Measurements from ENCODE around the gene ADAMTS17.

The ADAMTS17 gene

GRCh38 chr15:100269831-100270230 lies 71.9 kb downstream of the ADAMTS17 start:
- peaks cover 15% of the 10 kb centered on the region for H3K27me3 ChIP-seq (ENCODE audit: insufficient read depth, low read depth, severe bottlenecking)
- no peak for DNase-seq
- no peak overlapping the region for H3K4me3 ChIP-seq (ENCODE audit: low read depth, low read length)
- H3K27ac ChIP-seq, result no peak overlapping the region
- no peaks in the 10 kb centered on the region for H3K36me3 ChIP-seq
- H3K9me3 ChIP-seq (ENCODE audit: severe bottlenecking), result peaks cover 3% of the 10 kb centered on the region
- TF ChIP-seq CTCF (IDR thresholded peaks at IDR 0.05; ENCODE audit: low read depth, low read length), result no peak

- no peak for TF ChIP-seq CTCF (IDR thresholded peaks at IDR 0.05; ENCODE audit: low read depth, low read length)
- Histone ChIP-seq H3K4me3 (ENCODE audit: low read depth, low read length) (no peak overlapping the region), H3K27me3 (ENCODE audit: insufficient read depth, low read depth, severe bottlenecking) (peaks cover 23% of the 10 kb centered on the region), H3K9me3 (ENCODE audit: severe bottlenecking) (no peaks in the 10 kb centered on the region), H3K36me3 (no peaks in the 10 kb centered on the region), H3K27ac (no peak overlapping the region)
- DNase-seq, result no peak
Measured at GRCh38 chr15:100266166-100266565, 75.6 kb downstream of the ADAMTS17 start.

GRCh38 chr15:100265641-100266035 lies 76.1 kb downstream of the ADAMTS17 start:
- H3K36me3 ChIP-seq, result no peaks in the 10 kb centered on the region
- no peak overlapping the region for H3K4me3 ChIP-seq (ENCODE audit: low read depth, low read length)
- no peaks in the 10 kb centered on the region for H3K9me3 ChIP-seq (ENCODE audit: severe bottlenecking)
- no peak for TF ChIP-seq CTCF (IDR thresholded peaks at IDR 0.05; ENCODE audit: low read depth, low read length)
- H3K27ac ChIP-seq, result no peak overlapping the region
- no peak for DNase-seq
- peaks cover 23% of the 10 kb centered on the region for H3K27me3 ChIP-seq (ENCODE audit: insufficient read depth, low read depth, severe bottlenecking)

GRCh38 chr15:100264994-100265640 lies 76.7 kb downstream of the ADAMTS17 start:
- TF ChIP-seq CTCF (IDR thresholded peaks at IDR 0.05; ENCODE audit: low read depth, low read length), result no peak
- no peaks in the 10 kb centered on the region for H3K9me3 ChIP-seq (ENCODE audit: severe bottlenecking)
- H3K27me3 ChIP-seq (ENCODE audit: insufficient read depth, low read depth, severe bottlenecking), result peaks cover 22% of the 10 kb centered on the region
- no peak overlapping the region for H3K27ac ChIP-seq
- no peaks in the 10 kb centered on the region for H3K36me3 ChIP-seq
- no peak overlapping the region for H3K4me3 ChIP-seq (ENCODE audit: low read depth, low read length)
- DNase-seq, result no peak

- no peak for DNase-seq
- H3K9me3 ChIP-seq (ENCODE audit: severe bottlenecking), result no peaks in the 10 kb centered on the region
- no peak overlapping the region for H3K27ac ChIP-seq
- H3K36me3 ChIP-seq, result no peaks in the 10 kb centered on the region
- H3K27me3 ChIP-seq (ENCODE audit: insufficient read depth, low read depth, severe bottlenecking), result peaks cover 20% of the 10 kb centered on the region
- H3K4me3 ChIP-seq (ENCODE audit: low read depth, low read length), result no peak overlapping the region
- TF ChIP-seq CTCF (IDR thresholded peaks at IDR 0.05; ENCODE audit: low read depth, low read length), result no peak
Measured at GRCh38 chr15:100263721-100264455, 77.9 kb downstream of the ADAMTS17 start.
